Hematopoietic multipotent progenitor cell treated with erythropoietin and hydrocortisone succinate and interleukin-3 and kit ligand, for 4 days (in vitro differentiated cells): ENCODE measurements around the gene WDR86.

Source experiments
- DNase-seq: peaks from one replicate; pipeline ENCODE4 v3.0.0-alpha.2; 2015

Gene WDR86

GRCh38 chr7:151378496-151379192, 31.2 kb downstream of the WDR86 start:
- DNase-seq: no peak

GRCh38 chr7:151378011-151378410, 31.8 kb downstream of the WDR86 start:
- no peak for DNase-seq

DNA sequence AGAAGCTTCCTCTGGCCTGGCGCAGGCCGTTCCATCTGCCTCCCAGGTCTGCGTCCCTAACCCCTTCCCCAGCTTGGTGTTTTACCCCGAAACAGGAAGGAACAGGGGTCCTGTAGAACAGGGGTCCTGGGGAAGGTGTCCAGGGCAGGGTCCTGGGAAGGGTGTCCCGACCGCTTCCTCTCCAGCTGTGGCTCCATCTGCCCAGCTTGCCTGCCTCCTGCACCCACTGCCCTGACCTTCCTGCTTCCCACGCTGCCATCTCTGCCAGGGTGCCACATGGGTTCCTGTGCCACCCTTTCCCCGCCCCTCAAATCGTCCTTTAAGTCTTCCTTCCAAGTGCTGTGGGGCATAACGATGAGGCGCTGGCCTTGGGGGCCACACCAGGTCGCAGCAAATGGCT, 32.4 kb downstream of the WDR86 start:
- no peak for DNase-seq

DNA sequence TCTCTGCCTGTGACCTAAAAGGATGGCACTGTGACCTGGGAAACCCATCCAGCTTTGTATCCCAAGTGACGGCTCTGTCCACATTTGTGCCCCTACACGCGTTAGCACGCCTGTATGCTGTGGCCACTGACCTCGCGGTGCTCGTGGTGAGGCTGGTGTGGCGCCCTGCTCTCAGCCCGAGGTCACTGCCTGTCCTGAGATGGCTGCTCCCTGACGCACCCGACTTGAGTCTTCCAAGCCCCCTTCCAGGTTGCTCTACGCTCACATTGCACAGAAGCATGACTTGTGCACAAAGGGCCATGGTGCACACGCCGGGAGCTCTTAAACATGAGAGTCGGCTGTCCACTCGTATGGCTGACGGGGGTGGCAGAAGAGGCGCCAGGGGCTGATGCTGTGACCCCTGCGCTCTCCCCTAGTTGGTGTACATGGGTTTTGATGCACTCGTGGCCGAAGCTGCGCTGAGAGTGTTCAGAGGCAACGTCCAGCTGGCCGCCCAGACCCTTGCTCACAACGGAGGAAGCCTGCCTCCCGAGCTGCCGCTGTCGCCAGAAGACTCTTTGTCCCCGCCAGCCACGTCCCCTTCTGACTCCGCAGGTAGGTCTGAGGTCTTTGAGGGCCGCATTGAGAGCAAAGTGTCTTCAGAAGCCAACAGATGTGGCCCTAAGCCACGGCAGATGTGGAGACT, 33.5 kb downstream of the WDR86 start:
- DNase-seq: no peak

DNA sequence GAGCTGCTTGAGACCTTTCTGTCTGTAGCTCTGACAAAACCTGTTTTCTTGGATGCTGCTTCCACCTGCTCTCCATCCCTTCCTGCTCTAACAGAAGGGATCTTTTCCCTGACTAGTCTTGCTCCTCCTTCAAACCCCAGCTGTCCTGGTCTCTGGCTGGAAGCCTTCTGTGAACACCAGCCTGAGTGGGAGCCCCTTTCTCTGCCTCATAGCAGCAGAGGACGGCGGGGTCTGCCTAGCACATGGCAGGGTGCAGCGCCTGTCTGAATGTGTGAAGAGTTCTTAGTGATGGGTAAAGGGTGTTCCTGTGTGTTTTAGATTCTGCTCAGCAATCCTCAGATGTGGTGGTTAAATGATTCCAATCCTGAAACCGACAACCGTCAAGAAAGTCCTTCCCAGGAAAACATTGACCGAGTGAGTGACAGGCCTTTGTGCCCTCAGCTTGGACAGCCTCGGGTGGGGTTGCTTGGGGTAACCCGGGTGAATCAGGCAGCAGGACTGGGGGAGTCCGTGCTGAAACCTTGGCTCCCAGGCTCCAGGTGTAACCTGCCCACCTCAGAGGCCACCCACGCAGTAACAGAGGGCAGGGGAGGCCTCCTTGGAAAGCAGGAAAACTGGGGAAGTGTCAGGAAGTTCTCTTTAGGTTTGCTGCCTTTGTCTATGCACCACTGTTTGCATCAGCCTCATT, 34.2 kb downstream of the WDR86 start:
- DNase-seq: no peak

DNA sequence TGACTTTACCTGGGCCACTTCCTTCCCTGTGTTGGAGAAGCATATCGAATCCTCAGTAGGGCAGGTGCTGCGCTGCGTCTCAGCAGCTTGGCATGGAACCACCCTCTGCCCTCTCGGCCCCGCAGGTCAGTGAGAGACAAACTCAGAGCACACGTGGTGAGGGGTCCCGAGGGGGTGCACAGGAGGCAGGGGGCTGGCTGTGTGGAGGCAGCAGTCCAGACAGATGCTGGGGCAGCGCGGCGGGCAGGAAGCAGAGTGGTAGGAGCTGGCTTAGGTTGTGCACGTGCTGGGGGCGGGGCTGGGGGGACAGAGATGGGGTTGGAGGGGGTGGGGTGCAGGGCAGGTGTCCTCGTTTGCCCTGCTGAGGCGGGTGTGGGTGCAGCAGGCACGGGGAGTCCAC, 35.1 kb downstream of the WDR86 start:
- DNase-seq: no peak

- DNase-seq: no peak
Measured at GRCh38 chr7:151374139-151374538, 35.7 kb downstream of the WDR86 start.

DNA sequence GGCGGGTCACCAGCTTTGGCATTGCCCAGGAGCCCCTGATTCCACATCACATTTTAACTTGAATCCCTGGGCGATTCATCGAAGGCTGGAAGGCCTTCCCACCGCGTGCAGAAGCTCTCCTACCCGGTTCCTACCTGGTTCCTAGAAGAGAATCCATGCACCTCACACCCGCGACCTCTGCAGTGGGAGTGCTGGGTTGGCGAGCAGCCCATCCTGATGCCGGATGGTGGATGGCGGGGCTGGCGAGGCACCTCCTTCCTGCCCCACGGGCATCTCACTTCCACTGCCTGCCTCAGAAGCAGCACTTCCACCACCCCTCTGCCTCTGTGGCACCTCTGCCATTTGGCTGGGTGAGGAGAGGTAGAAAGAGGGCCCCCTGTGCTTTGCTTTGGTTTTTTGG, 36.2 kb downstream of the WDR86 start:
- DNase-seq: no peak

GRCh38 chr7:151372612-151373265, 37.1 kb downstream of the WDR86 start:
- DNase-seq: no peak

DNA sequence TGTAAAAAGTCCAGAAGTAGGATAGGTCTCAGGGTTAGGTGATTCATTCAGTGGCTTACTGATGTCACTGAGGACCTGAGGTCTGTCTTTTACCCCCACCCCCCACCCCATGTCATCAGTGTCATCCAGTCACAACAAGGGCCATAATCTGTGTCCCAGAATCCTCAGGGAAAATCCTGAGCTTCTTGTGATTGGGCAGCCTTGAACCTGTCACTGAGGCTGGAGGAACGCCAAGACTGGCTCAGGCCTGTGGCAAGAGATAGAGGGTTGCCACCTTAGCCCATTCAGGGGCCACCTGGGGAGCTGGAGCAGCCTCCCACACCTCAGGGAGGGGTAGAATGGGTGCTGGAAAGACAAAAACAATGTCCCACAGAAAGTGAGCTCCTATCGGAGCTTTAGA, 38.6 kb downstream of the WDR86 start:
- DNase-seq: no peak

DNA sequence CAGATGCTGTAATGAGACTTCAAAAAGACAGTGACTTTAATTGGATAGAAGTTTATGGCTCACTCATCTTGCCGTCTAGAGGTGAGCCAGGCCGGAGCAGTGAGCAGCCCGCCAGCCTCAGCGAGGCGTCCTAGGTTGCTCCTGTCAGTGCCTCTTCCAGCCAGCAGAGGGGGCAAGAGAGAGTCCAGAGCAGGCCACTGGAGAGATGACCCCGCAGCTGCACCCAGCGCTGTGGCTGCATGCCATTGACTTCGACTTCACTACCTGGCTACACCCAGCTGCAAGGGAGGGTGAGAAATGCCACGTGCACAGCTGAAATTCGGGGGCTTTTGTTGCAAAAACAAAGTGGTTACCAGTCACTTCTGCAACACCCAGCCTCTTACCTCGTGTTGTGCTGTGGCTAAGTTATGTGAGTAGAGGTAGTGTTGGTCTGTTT, 41.7 kb downstream of the WDR86 start:
- DNase-seq: peak; percentile 90

DNA sequence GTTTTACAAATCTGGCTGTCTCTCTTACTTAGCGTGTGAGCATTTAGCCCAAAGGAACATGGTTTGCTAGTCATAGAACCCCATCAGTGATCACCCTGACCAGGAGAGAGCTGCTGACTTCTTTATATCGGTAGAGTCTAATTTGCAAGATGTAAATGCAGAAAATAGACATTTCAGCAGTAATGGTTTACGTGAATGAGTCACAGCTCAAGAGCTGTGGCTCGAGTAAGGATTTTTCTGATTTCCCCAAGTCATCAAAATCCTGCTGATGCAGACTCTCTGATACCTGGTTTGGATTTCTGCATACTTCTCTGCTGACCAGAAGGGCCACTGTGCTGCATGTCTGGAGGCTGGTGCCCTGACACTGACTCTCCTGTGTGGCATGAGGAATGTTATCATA, 42.6 kb downstream of the WDR86 start:
- DNase-seq: no peak

- DNase-seq: no peak
Measured at GRCh38 chr7:151366880-151367222, 43.0 kb downstream of the WDR86 start.

DNA sequence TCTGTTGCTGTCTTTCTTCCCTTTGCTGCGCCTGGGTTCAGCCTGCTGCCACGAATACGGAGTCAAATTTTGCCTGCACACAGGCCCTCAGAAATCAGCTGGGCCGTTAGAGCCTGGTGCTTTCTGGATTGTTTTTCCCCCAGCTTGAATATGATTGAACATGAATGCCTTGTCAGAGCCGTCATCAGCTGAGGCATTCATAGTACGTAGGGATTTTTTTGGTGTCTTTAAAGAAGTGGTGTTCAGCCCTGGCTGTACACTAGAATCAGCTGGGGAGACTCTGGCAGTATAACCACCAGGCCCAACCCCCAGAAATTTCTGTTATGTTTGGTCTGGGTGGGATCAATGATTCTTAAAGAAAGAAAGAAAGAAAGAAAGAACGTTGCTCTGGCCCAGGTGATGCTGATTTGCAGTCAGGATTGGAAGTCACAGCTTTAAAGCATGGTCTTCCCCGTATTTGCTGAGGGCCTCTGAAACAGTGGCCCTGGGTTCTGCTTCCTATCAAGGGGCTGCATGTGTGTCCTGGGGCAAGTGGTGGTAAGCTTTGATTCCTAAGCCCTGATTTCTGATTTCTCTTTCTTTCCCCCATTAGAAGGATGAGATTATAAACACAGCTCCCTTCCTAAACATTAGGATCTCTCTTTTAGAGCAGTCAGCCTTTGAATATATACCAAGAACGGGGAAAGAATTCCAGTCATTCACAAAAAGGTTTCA, 43.5 kb downstream of the WDR86 start:
- DNase-seq: no peak

DNA sequence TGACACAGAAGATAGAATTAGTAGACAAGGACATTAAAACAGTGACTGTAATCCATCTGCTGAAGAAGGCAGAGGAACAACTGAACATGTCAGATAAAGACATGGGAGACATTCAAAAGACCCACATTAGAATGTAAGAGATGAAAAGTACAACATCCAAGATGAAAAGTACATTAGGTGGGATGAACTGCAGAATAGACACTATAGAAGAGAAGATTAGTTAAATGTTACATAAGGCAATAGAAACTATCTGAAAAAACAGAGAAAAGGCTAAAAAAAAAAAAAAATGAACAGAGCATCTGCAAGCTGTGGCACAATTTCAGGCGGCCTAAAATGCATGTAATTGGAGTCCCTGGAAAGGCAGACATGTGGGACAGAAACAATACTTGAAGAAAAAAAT, 46.7 kb downstream of the WDR86 start:
- DNase-seq: no peak

GRCh38 chr7:151361193-151361959, 48.5 kb downstream of the WDR86 start:
- no peak for DNase-seq

DNA sequence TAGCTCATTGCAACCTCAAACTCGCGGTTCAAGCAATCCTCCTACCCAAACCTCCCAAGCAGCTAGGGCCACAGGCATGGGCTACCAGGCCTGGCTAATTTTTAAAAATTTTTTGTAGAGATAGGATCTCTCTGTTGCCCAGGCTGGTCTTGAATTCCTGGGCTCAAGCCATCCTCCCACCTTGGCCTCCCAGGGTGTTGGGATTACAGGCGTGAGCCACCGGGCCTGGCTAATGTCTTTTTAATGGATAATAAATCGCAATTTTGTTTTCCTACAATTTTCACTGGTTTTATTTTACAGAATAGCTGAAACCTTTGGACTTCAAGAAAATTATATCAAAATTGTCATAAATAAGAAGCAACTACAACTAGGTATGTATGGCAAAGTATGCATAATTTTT, 57.3 kb downstream of the WDR86 start:
- DNase-seq: peak; percentile 19

GRCh38 chr7:151351967-151352366, 57.9 kb downstream of the WDR86 start:
- DNase-seq: peak; percentile 68

- DNase-seq: peak; percentile 81
Measured at GRCh38 chr7:151351027-151351426, 58.8 kb downstream of the WDR86 start.

DNA sequence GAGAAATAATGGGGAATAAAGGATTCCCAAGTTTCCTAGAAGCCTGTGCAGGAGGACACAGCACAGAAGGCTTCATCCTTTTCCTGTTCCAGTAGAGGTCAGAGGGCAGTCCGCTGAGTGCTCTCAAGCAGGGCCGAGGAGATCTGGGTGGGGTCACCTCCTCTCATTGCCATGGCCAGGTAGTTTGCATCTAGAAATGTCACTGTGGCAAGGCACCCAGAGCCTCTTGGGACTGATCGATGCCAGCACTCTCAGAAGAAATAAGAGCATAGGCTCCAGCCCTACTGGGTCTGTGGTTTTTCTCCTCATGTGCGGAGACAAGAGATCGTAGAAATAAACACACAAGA, 60.4 kb downstream of the WDR86 start:
- no peak for DNase-seq

DNA sequence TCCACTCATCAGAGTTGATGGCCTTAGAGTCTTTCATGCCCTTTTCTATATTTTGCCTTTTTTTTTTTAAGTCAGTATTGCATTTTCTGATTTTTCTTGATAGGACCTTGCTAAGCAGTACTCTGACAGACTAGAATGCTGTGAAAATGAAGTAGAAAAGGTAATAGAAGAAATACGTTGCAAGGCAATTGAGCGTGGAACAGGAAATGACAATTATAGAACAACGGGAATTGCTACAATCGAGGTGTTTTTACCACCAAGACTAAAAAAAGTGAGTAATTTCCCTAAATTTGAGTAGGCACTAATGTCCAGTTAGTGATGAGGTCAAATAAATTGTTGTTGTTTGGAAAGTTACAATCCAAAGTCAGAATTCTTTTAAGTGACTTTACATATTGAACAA, 60.9 kb downstream of the WDR86 start:
- no peak for DNase-seq

DNA sequence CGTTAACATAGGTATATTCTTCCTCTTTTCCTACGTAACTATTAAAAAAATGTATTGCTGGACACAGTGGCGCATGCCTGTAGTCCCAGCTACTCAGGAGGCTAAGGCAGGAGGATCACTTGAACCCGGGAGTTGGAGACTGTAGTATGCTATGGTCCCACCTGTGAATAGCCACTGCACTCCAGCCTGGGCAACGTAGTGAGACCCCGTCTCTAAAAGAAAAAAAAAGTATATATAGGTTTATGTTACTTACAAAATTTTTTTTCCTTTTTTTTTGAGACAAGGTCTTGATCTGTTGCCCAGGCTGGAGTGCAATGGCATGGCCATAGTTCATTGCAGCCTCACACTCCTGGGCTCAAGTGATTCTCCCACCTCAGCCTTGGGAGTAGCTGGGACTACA, 62.6 kb downstream of the WDR86 start:
- DNase-seq: no peak

DNA sequence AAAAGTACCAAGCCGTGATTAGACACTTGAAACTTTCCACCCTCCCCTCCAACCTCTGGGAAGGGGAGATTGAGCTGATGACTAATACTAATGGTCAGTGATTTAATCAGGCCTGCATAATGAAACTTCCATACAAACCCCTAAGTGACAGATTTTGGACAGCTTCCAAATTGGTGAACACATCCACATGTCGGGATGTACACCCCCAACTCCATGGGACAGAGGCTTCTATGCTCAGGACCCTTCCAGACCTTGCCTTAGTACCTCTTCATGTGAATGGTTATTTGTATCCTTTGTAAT, 63.4 kb downstream of the WDR86 start:
- DNase-seq: no peak
